ENCODE data around the gene NCOA3. TPM values are rescaled to one million over a fixed set of nuclear protein-coding genes. Genes with fewer than 3 reads are reported as not detected.

NCOA3 gene
- total and polyA plus RNA-seq, 7 donors, result 11.9 to 56.9 (median 18.1) TPM

DNA sequence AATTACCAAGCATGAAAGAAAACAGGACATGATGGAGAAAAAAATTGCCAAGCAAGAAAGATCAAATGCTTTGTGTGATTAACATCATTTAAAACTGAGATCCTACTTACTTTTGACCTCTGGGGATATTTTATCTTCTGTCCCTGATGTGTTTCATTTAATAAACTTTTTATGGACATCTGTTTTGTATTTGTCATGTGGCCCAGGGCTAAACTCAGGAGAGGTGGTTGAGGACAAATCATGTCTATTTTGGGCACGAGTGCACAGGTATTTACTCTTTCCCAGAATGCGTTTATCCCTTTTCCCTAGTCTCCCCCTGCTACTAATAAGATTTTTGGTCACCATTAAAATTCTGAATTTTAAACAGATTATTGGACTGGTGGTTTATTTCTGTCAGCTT lies 128.2 kb downstream of the NCOA3 start:
- 63 to 81% (median 79%) methylated on average over 2 of the region's 2 CpGs for WGBS, 3 donors
- no peaks in the 10 kb centered on the region for H3K4me1 ChIP-seq
- H3K27ac ChIP-seq, result no peak overlapping the region
- ATAC-seq (no peak), DNase-seq (no peak)
- no peak overlapping the region for H3K4me3 ChIP-seq
- intact Hi-C loops (cut with DNase I), result loop anchor here in 1 of 2 donors (10.0 kb wide), 2 partner anchors 245 to 435 kb away; no protein-coding TSS in a partner anchor
- TF ChIP-seq, protein P1, sequence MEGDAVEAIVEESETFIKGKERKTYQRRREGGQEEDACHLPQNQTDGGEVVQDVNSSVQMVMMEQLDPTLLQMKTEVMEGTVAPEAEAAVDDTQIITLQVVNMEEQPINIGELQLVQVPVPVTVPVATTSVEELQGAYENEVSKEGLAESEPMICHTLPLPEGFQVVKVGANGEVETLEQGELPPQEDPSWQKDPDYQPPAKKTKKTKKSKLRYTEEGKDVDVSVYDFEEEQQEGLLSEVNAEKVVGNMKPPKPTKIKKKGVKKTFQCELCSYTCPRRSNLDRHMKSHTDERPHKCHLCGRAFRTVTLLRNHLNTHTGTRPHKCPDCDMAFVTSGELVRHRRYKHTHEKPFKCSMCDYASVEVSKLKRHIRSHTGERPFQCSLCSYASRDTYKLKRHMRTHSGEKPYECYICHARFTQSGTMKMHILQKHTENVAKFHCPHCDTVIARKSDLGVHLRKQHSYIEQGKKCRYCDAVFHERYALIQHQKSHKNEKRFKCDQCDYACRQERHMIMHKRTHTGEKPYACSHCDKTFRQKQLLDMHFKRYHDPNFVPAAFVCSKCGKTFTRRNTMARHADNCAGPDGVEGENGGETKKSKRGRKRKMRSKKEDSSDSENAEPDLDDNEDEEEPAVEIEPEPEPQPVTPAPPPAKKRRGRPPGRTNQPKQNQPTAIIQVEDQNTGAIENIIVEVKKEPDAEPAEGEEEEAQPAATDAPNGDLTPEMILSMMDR (IDR thresholded peaks at IDR 0.05), result no peak
- peaks cover 8 to 93% of the 10 kb centered on the region in 2 donors for H3K36me3 ChIP-seq (ENCODE audit: insufficient read depth in 1 of 2, low read depth in 1 of 2)
- no peaks in the 10 kb centered on the region for H3K27me3 ChIP-seq (ENCODE audit: insufficient read depth in 3 of 3, low read length in 2 of 3)
- no peaks in the 10 kb centered on the region for H3K9me3 ChIP-seq

DNA sequence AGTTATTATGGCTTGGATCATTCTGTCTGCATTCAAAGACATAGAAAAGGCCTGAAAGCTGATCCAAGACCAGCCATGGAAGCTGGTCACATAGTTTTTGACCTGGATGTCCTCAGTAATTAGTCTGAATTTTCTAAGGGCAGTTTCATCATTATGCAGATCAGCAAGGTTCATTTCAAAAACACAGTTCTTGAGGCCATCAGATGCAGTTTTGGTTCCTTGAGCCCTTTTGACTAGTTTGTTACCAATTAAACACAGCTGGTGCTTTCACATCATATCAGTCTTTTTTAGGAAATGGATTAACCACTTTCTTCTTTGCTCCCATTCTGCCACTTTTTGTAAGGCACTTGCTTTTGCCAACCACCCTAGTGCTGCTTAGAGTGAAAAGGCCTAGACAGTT lies 129.4 kb downstream of the NCOA3 start:
- H3K4me3 ChIP-seq, result no peak overlapping the region
- H3K9me3 ChIP-seq, result no peaks in the 10 kb centered on the region
- peaks cover 10 to 93% of the 10 kb centered on the region in 2 donors for H3K36me3 ChIP-seq (ENCODE audit: insufficient read depth in 1 of 2, low read depth in 1 of 2)
- intact Hi-C loops (cut with DNase I), result no loop called here
- no peaks in the 10 kb centered on the region for H3K27me3 ChIP-seq (ENCODE audit: insufficient read depth in 3 of 3, low read length in 2 of 3)
- no peak for DNase-seq
- H3K4me1 ChIP-seq, result no peaks in the 10 kb centered on the region
- ATAC-seq, result no peak
- no peak overlapping the region for H3K27ac ChIP-seq
- TF ChIP-seq, protein P1 (IDR thresholded peaks at IDR 0.05), result no peak

DNA sequence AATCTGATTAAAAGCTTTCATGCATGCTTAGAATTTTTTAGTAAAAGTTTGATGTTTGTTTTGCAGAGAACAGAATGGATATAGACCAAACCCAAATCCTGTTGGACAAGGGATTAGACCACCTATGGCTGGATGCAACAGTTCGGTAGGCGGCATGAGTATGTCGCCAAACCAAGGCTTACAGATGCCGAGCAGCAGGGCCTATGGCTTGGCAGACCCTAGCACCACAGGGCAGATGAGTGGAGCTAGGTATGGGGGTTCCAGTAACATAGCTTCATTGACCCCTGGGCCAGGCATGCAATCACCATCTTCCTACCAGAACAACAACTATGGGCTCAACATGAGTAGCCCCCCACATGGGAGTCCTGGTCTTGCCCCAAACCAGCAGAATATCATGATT lies 133.6 kb downstream of the NCOA3 start:
- no peak for ATAC-seq
- TF ChIP-seq, protein P1 (IDR thresholded peaks at IDR 0.05), result no peak
- no peak overlapping the region for H3K4me3 ChIP-seq
- intact Hi-C loops (cut with DNase I), result no loop called here
- H3K27ac ChIP-seq, result no peak overlapping the region
- H3K27me3 ChIP-seq (ENCODE audit: insufficient read depth in 3 of 3, low read length in 2 of 3), result no peaks in the 10 kb centered on the region
- H3K4me1 ChIP-seq, result no peaks in the 10 kb centered on the region
- no peaks in the 10 kb centered on the region for H3K9me3 ChIP-seq
- 93 to 97% (median 96%) methylated on average over 4 of the region's 4 CpGs for WGBS, 3 donors
- DNase-seq, result no peak
- peaks cover 7 to 96% of the 10 kb centered on the region in 2 donors for H3K36me3 ChIP-seq (ENCODE audit: insufficient read depth in 1 of 2, low read depth in 1 of 2)

GRCh38 chr20:47638851-47639250 lies 137.2 kb downstream of the NCOA3 start:
- no peak overlapping the region for H3K27ac ChIP-seq
- H3K4me1 ChIP-seq, result no peaks in the 10 kb centered on the region
- H3K4me3 ChIP-seq, result no peak overlapping the region
- TF ChIP-seq, protein P1 (IDR thresholded peaks at IDR 0.05), result no peak
- no peaks in the 10 kb centered on the region for H3K9me3 ChIP-seq
- ATAC-seq, result no peak
- no peaks in the 10 kb centered on the region for H3K27me3 ChIP-seq (ENCODE audit: insufficient read depth in 3 of 3, low read length in 2 of 3)
- intact Hi-C loops (cut with DNase I), result no loop called here
- peaks cover 15 to 88% of the 10 kb centered on the region in 2 donors for H3K36me3 ChIP-seq (ENCODE audit: insufficient read depth in 1 of 2, low read depth in 1 of 2)
- 57 to 68% (median 65%) methylated on average over 4 of the region's 4 CpGs for WGBS, 3 donors
- DNase-seq, result no peak

- WGBS, 3 donors, result 84 to 91% (median 85%) methylated on average over 4 of the region's 4 CpGs
- H3K36me3 ChIP-seq (ENCODE audit: insufficient read depth in 1 of 2, low read depth in 1 of 2), result peaks cover 11 to 88% of the 10 kb centered on the region in 2 donors
- intact Hi-C loops (cut with DNase I), result no loop called here
- TF ChIP-seq, protein P1 (IDR thresholded peaks at IDR 0.05), result no peak
- H3K9me3 ChIP-seq, result no peaks in the 10 kb centered on the region
- no peak for ATAC-seq
- H3K4me1 ChIP-seq, result no peaks in the 10 kb centered on the region
- no peak for DNase-seq
- no peak overlapping the region for H3K4me3 ChIP-seq
- no peak overlapping the region for H3K27ac ChIP-seq
- H3K27me3 ChIP-seq (ENCODE audit: insufficient read depth in 3 of 3, low read length in 2 of 3), result no peaks in the 10 kb centered on the region
These were observed 140.4 kb downstream of the NCOA3 start for GRCh38 chr20:47642118-47642517.

Data from psoas muscle (tissue), 8 donors.